Vagina (tissue), 2 donors: ENCODE results near the gene NFASC. TPM values are rescaled to one million over a fixed set of nuclear protein-coding genes. Genes with fewer than 3 reads are reported as not detected.
A peak's percentile ranks its signal among the peaks of the same experiment; 100 is the strongest.

Experiments
- DNase-seq, 2 donors: peaks; one replicate each; pipeline ENCODE4 v3.0.0-alpha.2; 2017; ENCODE audit errors: extremely low spot score in 2 of 2
- H3K27ac ChIP-seq: fragments of 200-600 bp; sonication (generic); one replicate; pipeline ENCODE4 v1.5.1; 2019
- H3K27me3 ChIP-seq: fragments of 200-600 bp; sonication (generic); one replicate; pipeline ENCODE4 v1.5.1; 2019
- H3K36me3 ChIP-seq, 2 donors: fragments of 200-600 bp; sonication (generic); one replicate each; pipeline ENCODE4 v1.5.1; 2017 to 2019
- H3K4me1 ChIP-seq: fragments of 200-600 bp; sonication (generic); one replicate; pipeline ENCODE4 v1.5.1; 2019
- H3K4me3 ChIP-seq, 2 donors: fragments of 200-600 bp; sonication (generic); 1 replicate in 1 of 2; 2 replicates in 1 of 2; pipeline ENCODE4 v1.5.1; 2016 to 2019
- H3K9me3 ChIP-seq: fragments of 200-600 bp; sonication (generic); one replicate; pipeline ENCODE4 v1.5.1; 2019
- CTCF ChIP-seq, 3 experiments: fragments of 450-650 bp in 2 of 3; fragments of 200-600 bp in 1 of 3; sonication (generic) in 1 of 3; IDR thresholded peaks; one replicate each; pipeline ENCODE4 v1.5.1; 2017 to 2019; ENCODE audit warnings: antibody characterized with exemption in 3 of 3, mild to moderate bottlenecking in 2 of 3, moderate library complexity in 2 of 3
- POLR2A ChIP-seq, 2 donors: fragments of 450-650 bp; IDR thresholded peaks; one replicate each; pipeline ENCODE4 v1.6.1; 2017; ENCODE audit warnings: antibody characterized with exemption in 2 of 2, mild to moderate bottlenecking in 2 of 2, moderate library complexity in 2 of 2
- POLR2AphosphoS5 ChIP-seq, 2 donors: sonication (generic); formaldehyde crosslinking; IDR thresholded peaks; one replicate each; pipeline ENCODE4 v1.9.0; 2017; ENCODE audit warnings: antibody characterized with exemption in 2 of 2, mild to moderate bottlenecking in 2 of 2, low read depth in 1 of 2; ENCODE audit not compliant: insufficient read depth in 1 of 2
- intact Hi-C: fragments of 100-400 bp; cut with DNase I; formaldehyde crosslinking; loops from one replicate; pipeline ENCODE4 v1.15.1; 2023
- total RNA-seq: library from RNA; depleted of rRNA; stranded (reverse); fragments of >200 nt; gene quantifications from one replicate; pipeline ENCODE4 v1.2.3, GENCODE V29; 2016

The NFASC gene
- 23.3 TPM for total RNA-seq

GRCh38 chr1:204870160-204870912 is at the start of gene NFASC:
NFASC (plus strand) TSS chr1:204870862; CDS start chr1:204944316, 73,454 bp downstream.
- intact Hi-C loops, result no loop called here
- H3K4me1 ChIP-seq, result peaks cover 10% of the 10 kb centered on the region
- no peaks in the 10 kb centered on the region for H3K36me3 ChIP-seq
- no peak for DNase-seq
- H3K27me3 ChIP-seq, result no peaks in the 10 kb centered on the region
- H3K27ac ChIP-seq, result no peak within 1 kb of the TSS
- H3K4me3 ChIP-seq, result no peak within 1 kb of the TSS
- no peaks in the 10 kb centered on the region for H3K9me3 ChIP-seq
- TF ChIP-seq CTCF (IDR thresholded peaks at IDR 0.05) (no peak), POLR2A (IDR thresholded peaks at IDR 0.05) (no peak), POLR2AphosphoS5 (IDR thresholded peaks at IDR 0.05; ENCODE audit: insufficient read depth in 1 of 2, low read depth in 1 of 2) (no peak)

- H3K4me3 ChIP-seq, result no peak overlapping the region
- intact Hi-C loops, result loop anchor here (5.0 kb wide), 1 partner anchor 66 kb away; no protein-coding TSS in a partner anchor
- no peak for DNase-seq
- H3K36me3 ChIP-seq, result no peaks in the 10 kb centered on the region
- peaks cover 17% of the 10 kb centered on the region for H3K4me1 ChIP-seq
- peak overlapping the region; percentile 17 for H3K27ac ChIP-seq
- no peaks in the 10 kb centered on the region for H3K27me3 ChIP-seq
- no peaks in the 10 kb centered on the region for H3K9me3 ChIP-seq
- TF ChIP-seq CTCF (IDR thresholded peaks at IDR 0.05) (no peak), POLR2AphosphoS5 (IDR thresholded peaks at IDR 0.05; ENCODE audit: insufficient read depth in 1 of 2, low read depth in 1 of 2) (peak in 1 of 2 donors; percentile 88), POLR2A (IDR thresholded peaks at IDR 0.05) (no peak)
Observed at GRCh38 chr1:204821476-204821875, 49.2 kb upstream of the NFASC start.

GRCh38 chr1:204821924-204822323 is 48.7 kb upstream of the NFASC start:
- Histone ChIP-seq H3K27ac (peak overlapping the region; percentile 31), H3K4me3 (no peak overlapping the region), H3K4me1 (peaks cover 17% of the 10 kb centered on the region), H3K36me3 (no peaks in the 10 kb centered on the region), H3K9me3 (no peaks in the 10 kb centered on the region), H3K27me3 (no peaks in the 10 kb centered on the region)
- intact Hi-C loops, result loop anchor here (5.0 kb wide), 1 partner anchor 65 kb away; no protein-coding TSS in a partner anchor
- DNase-seq, result no peak
- no peak for TF ChIP-seq POLR2A (IDR thresholded peaks at IDR 0.05)
- no peak for TF ChIP-seq CTCF (IDR thresholded peaks at IDR 0.05)
- no peak for TF ChIP-seq POLR2AphosphoS5 (IDR thresholded peaks at IDR 0.05; ENCODE audit: insufficient read depth in 1 of 2, low read depth in 1 of 2)

- H3K27ac ChIP-seq, result no peak overlapping the region
- no peaks in the 10 kb centered on the region for H3K27me3 ChIP-seq
Observed at GRCh38 chr1:204826970-204827369, 43.7 kb upstream of the NFASC start.

More at GRCh38 chr1:204826970-204827369, 43.7 kb upstream of the NFASC start:
- H3K36me3 ChIP-seq, result no peaks in the 10 kb centered on the region
- DNase-seq, result no peak
- intact Hi-C loops, result no loop called here
- no peak overlapping the region for H3K4me3 ChIP-seq
- no peaks in the 10 kb centered on the region for H3K9me3 ChIP-seq
- no peak for TF ChIP-seq CTCF (IDR thresholded peaks at IDR 0.05)
- TF ChIP-seq POLR2AphosphoS5 (IDR thresholded peaks at IDR 0.05; ENCODE audit: insufficient read depth in 1 of 2, low read depth in 1 of 2), result no peak
- no peak for TF ChIP-seq POLR2A (IDR thresholded peaks at IDR 0.05)
- H3K4me1 ChIP-seq, result peaks cover 17% of the 10 kb centered on the region
